Ovary (tissue), 3 donors: ENCODE results near the gene SCTR.

ENCODE experiments used
- EP300 ChIP-seq: sonication (generic); formaldehyde crosslinking; IDR thresholded peaks from one replicate; pipeline ENCODE4 v1.6.1; 2017; ENCODE audit warnings: antibody characterized with exemption
- POLR2A ChIP-seq: fragments of 450-650 bp; IDR thresholded peaks from one replicate; pipeline ENCODE4 v1.6.1; 2017; ENCODE audit warnings: antibody characterized with exemption, mild to moderate bottlenecking, moderate library complexity
- TF ChIP-seq, protein P1 (sequence below), 3 donors: fragments of 450-650 bp in 2 of 3; fragments of 200-600 bp in 1 of 3; IDR thresholded peaks; one replicate each; pipeline versions ENCODE4 v1.5.1 to v1.8.0; 2016 to 2022; ENCODE audit warnings: antibody characterized with exemption in 3 of 3, mild to moderate bottlenecking in 1 of 3
- donor health status: DM: no; HTN: no; CAD: no.

DNA sequence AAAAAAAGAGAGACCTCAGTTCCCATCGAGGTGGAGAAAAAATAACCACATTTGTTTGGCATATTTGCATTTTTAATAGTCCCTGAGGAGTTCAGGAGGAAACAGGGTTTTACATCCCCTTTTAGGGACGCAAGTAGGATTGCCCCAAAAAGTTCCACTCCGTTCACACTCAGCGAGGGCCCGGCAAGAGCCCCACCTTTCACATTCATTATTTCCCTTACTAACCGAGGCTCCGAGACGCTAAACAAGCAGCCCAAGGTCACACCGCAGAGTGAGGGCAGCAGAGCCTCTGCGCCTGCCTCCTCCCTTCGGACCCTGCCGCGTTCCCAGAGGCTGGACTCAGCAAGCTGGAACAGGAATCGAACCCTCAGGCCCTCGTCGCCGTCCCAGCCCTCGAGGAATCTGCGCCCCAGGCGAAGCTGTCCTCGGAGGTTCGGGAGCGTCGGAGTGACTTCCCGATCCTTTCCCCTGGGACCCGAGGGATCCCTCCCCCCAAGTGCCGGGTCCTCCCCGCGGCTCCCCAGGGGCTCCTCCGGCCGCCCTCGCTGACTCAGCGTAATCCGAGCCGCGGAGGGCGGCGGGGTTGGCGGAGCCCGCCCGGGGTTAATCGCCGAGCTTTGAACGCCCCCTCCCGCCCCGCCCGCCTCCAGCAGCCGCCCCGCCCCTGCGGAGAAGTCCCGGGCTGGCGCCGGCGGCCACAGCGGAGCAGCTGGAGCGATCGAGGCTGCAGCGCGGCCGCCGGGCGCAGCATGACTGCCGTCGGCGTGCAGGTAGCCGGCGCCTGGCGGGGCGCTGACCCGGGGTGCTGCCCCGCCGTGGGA lies 92.9 kb downstream of the SCTR start, which contains the start of gene TMEM37:
- TF ChIP-seq POLR2A, result no peak
- TF ChIP-seq, protein P1, sequence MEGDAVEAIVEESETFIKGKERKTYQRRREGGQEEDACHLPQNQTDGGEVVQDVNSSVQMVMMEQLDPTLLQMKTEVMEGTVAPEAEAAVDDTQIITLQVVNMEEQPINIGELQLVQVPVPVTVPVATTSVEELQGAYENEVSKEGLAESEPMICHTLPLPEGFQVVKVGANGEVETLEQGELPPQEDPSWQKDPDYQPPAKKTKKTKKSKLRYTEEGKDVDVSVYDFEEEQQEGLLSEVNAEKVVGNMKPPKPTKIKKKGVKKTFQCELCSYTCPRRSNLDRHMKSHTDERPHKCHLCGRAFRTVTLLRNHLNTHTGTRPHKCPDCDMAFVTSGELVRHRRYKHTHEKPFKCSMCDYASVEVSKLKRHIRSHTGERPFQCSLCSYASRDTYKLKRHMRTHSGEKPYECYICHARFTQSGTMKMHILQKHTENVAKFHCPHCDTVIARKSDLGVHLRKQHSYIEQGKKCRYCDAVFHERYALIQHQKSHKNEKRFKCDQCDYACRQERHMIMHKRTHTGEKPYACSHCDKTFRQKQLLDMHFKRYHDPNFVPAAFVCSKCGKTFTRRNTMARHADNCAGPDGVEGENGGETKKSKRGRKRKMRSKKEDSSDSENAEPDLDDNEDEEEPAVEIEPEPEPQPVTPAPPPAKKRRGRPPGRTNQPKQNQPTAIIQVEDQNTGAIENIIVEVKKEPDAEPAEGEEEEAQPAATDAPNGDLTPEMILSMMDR (IDR thresholded peaks at IDR 0.05), result no peak
- TF ChIP-seq EP300, result no peak
